Central memory CD8-positive, alpha-beta T cell (primary cell): ENCODE data around the gene CTDNEP1.
A peak's percentile ranks its signal among the peaks of the same experiment; 100 is the strongest.

Experiments used
- ATAC-seq: fragments of 150-1000 bp; cut with Tn5 transposase; replicated peaks from 2 replicates; pipeline ENCODE4 v1.10.0; 2022; ENCODE audit warnings: mild to moderate bottlenecking, moderate FRiP score, moderate number of reproducible peaks; ENCODE audit not compliant: poor library complexity, severe bottlenecking; ENCODE audit errors: extremely low read depth
- DNase-seq, 2 donors: peaks; one replicate each; pipeline ENCODE4 v3.0.0; 2021; ENCODE audit warnings: low spot score in 2 of 2
- H3K27ac Mint-ChIP-seq: one replicate; pipeline ENCODE4 v1.8.0; 2022; ENCODE audit warnings: low read depth, mild to moderate bottlenecking, moderate library complexity, mixed read lengths
- H3K27me3 Mint-ChIP-seq: one replicate; pipeline ENCODE4 v1.8.0; 2022; ENCODE audit warnings: mixed read lengths
- H3K36me3 Mint-ChIP-seq: one replicate; pipeline ENCODE4 v1.8.0; 2022; ENCODE audit warnings: mild to moderate bottlenecking, moderate library complexity, mixed read lengths; ENCODE audit not compliant: insufficient read depth
- H3K4me1 Mint-ChIP-seq: one replicate; pipeline ENCODE4 v1.8.0; 2022; ENCODE audit warnings: mixed read lengths
- H3K4me3 Mint-ChIP-seq: one replicate; pipeline ENCODE4 v1.8.0; 2022; ENCODE audit warnings: mild to moderate bottlenecking, moderate library complexity, mixed read lengths
- H3K9me3 Mint-ChIP-seq: one replicate; pipeline ENCODE4 v1.8.0; 2022; ENCODE audit warnings: mixed read lengths

Gene CTDNEP1

GRCh38 chr17:7285679-7286078 is 34.1 kb upstream of the CTDNEP1 start:
- peaks cover 2% of the 10 kb centered on the region for H3K36me3 Mint-ChIP-seq
- H3K4me1 Mint-ChIP-seq, result peaks cover 12% of the 10 kb centered on the region
- H3K27me3 Mint-ChIP-seq, result peaks cover 75% of the 10 kb centered on the region
- no peak overlapping the region for H3K4me3 Mint-ChIP-seq
- ATAC-seq (no peak), DNase-seq (no peak)
- H3K9me3 Mint-ChIP-seq, result no peaks in the 10 kb centered on the region
- no peak overlapping the region for H3K27ac Mint-ChIP-seq

DNA sequence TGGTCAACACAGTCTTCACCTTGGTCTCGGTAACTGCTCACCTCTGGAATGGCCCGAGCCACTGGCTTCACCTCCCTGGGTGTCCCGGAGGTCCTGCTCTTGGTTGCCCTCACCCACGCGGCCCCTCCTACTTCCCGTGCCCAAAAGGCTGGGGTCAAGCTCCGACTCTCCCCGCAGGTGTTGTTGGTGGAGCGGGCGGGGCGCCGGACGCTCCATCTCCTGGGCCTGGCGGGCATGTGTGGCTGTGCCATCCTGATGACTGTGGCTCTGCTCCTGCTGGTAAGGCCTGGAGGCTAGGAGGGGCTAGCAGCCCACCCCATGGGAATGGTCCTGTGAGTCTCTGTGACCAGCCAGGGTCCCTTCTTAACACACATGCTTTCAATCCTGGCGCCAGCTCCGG is 33.4 kb upstream of the CTDNEP1 start:
- Mint-ChIP-seq H3K36me3 (peaks cover 2% of the 10 kb centered on the region), H3K27ac (no peak overlapping the region), H3K27me3 (peaks cover 67% of the 10 kb centered on the region), H3K9me3 (no peaks in the 10 kb centered on the region), H3K4me3 (no peak overlapping the region), H3K4me1 (peaks cover 13% of the 10 kb centered on the region)
- ATAC-seq (no peak), DNase-seq (no peak)

DNA sequence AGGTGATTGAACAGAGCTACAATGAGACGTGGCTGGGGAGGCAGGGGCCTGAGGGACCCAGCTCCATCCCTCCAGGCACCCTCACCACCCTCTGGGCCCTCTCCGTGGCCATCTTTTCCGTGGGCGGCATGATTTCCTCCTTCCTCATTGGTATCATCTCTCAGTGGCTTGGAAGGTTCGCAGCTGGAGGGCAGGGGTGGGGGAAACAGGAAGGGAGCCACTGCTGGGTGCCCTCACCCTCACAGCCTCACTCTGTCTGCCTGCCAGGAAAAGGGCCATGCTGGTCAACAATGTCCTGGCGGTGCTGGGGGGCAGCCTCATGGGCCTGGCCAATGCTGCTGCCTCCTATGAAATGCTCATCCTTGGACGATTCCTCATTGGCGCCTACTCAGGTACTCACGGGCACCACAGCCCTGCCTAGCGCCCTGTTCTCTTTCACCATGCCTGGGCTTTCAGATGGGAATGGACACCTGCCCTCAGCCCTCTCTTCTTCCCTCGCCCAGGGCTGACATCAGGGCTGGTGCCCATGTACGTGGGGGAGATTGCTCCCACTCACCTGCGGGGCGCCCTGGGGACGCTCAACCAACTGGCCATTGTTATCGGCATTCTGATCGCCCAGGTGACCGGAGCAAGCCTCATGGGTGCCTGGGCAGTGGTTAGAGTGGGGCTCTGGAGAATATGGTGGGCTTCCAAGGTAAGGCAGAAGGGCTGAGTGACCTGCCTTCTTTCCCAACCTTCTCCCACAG is 32.1 kb upstream of the CTDNEP1 start:
- Mint-ChIP-seq H3K4me3 (no peak overlapping the region), H3K4me1 (peaks cover 13% of the 10 kb centered on the region), H3K9me3 (no peaks in the 10 kb centered on the region), H3K27me3 (peaks cover 61% of the 10 kb centered on the region), H3K36me3 (peaks cover 2% of the 10 kb centered on the region), H3K27ac (no peak overlapping the region)
- ATAC-seq (no peak), DNase-seq (no peak)

GRCh38 chr17:7282752-7283321 is 31.3 kb upstream of the CTDNEP1 start:
- DNase-seq, result no peak
- Mint-ChIP-seq H3K36me3 (peaks cover 2% of the 10 kb centered on the region), H3K4me3 (peak overlapping the region; percentile 77), H3K27ac (no peak overlapping the region), H3K27me3 (peaks cover 53% of the 10 kb centered on the region), H3K4me1 (peaks cover 13% of the 10 kb centered on the region), H3K9me3 (no peaks in the 10 kb centered on the region)
- ATAC-seq, result no peak

- Mint-ChIP-seq H3K36me3 (peaks cover 2% of the 10 kb centered on the region), H3K9me3 (no peaks in the 10 kb centered on the region), H3K27ac (peak overlapping the region; percentile 59), H3K4me3 (peak overlapping the region; percentile 77), H3K4me1 (peaks cover 13% of the 10 kb centered on the region), H3K27me3 (peaks cover 46% of the 10 kb centered on the region)
- DNase-seq, result no peak
- no peak for ATAC-seq
Measured at GRCh38 chr17:7281953-7282751, 30.6 kb upstream of the CTDNEP1 start.

GRCh38 chr17:7281074-7281952 is 29.8 kb upstream of the CTDNEP1 start, which contains the start of gene SLC2A4:
Gene SLC2A4, plus strand, starts transcription at chr17:7281718. Its CDS starts 217 bp downstream, at chr17:7281935.
- H3K4me1 Mint-ChIP-seq, result peaks cover 13% of the 10 kb centered on the region
- peak within 1 kb of the TSS; percentile 59 for H3K27ac Mint-ChIP-seq
- peaks cover 2% of the 10 kb centered on the region for H3K36me3 Mint-ChIP-seq
- peak in 1 of 2 donors; percentile 44 for DNase-seq
- ATAC-seq, result peak; percentile 39
- H3K4me3 Mint-ChIP-seq, result peak within 1 kb of the TSS; percentile 77
- peaks cover 38% of the 10 kb centered on the region for H3K27me3 Mint-ChIP-seq
- no peaks in the 10 kb centered on the region for H3K9me3 Mint-ChIP-seq

GRCh38 chr17:7280519-7281073 is 29.1 kb upstream of the CTDNEP1 start:
- Mint-ChIP-seq H3K27me3 (peaks cover 31% of the 10 kb centered on the region), H3K4me1 (peaks cover 13% of the 10 kb centered on the region), H3K36me3 (peaks cover 2% of the 10 kb centered on the region), H3K4me3 (peak overlapping the region; percentile 77), H3K27ac (no peak overlapping the region), H3K9me3 (no peaks in the 10 kb centered on the region)
- DNase-seq, result peak; percentile 38 to 80
- peak; percentile 91 for ATAC-seq

DNA sequence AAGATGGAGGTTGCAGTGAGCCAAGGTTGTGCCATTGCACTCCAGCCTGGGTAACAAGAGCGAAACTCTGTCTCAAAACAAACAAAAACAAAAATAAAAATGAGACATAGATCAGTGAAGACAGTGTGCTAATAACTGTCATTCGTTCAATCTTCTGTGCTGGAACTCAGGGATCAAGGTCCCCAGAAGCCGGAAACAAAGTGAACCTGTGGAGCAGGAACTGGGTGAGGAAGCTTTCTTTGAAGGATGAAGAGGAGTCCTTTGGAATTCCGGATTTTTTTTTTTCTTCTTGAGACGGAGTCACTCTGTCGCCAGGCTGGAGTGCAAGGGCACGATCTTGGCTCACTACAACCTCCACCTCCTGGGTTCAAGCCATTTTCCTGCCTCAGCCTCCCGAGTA is 27.9 kb upstream of the CTDNEP1 start:
- no peak overlapping the region for H3K27ac Mint-ChIP-seq
- H3K27me3 Mint-ChIP-seq, result peaks cover 24% of the 10 kb centered on the region
- peaks cover 13% of the 10 kb centered on the region for H3K4me1 Mint-ChIP-seq
- no peak for DNase-seq
- ATAC-seq, result no peak
- peaks cover 2% of the 10 kb centered on the region for H3K36me3 Mint-ChIP-seq
- no peaks in the 10 kb centered on the region for H3K9me3 Mint-ChIP-seq
- no peak overlapping the region for H3K4me3 Mint-ChIP-seq

DNA sequence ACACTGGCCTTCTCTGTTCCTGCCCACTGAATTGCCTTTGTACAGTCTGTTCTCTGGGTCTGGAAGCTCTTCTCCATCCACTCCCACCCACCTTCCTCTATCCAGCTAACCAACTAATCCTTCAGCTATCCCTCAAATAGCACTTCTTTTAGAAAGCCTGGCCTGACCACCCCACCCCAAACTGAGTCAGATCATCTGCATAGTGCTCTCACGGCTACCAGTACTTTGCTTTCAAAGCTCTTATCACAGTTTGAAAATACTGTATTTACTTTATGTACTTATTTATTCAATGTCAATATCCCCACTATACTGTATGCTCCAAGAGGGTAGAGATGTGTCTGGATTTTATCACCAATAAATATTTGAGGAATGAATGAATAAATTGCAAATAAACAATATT is 15.2 kb upstream of the CTDNEP1 start:
- Mint-ChIP-seq H3K4me3 (no peak overlapping the region), H3K27me3 (peaks cover 44% of the 10 kb centered on the region), H3K36me3 (peaks cover 3% of the 10 kb centered on the region), H3K27ac (no peak overlapping the region), H3K4me1 (peaks cover 18% of the 10 kb centered on the region), H3K9me3 (no peaks in the 10 kb centered on the region)
- DNase-seq, result no peak
- ATAC-seq, result no peak

DNA sequence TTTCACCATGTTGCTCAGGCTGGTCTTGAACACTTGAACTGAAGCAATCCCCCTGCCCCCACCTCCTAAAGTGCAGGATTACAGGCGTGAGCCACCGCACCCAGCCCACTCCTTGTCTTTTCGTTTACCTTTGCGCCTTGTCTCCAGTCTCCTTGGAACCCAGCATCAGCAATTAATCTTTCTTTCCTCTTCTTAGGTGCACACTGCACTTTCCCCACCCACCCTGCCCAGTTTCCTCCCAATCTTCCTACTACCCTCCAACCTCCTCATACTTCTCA is 12.2 kb upstream of the CTDNEP1 start:
- peaks cover 7% of the 10 kb centered on the region for H3K36me3 Mint-ChIP-seq
- H3K27me3 Mint-ChIP-seq, result peaks cover 34% of the 10 kb centered on the region
- H3K4me3 Mint-ChIP-seq, result peak overlapping the region; percentile 77
- H3K9me3 Mint-ChIP-seq, result no peaks in the 10 kb centered on the region
- DNase-seq, result no peak
- no peak overlapping the region for H3K27ac Mint-ChIP-seq
- ATAC-seq, result no peak
- peaks cover 18% of the 10 kb centered on the region for H3K4me1 Mint-ChIP-seq

GRCh38 chr17:7262935-7263800 is 11.6 kb upstream of the CTDNEP1 start:
- Mint-ChIP-seq H3K27ac (peak overlapping the region; percentile 86), H3K36me3 (peaks cover 7% of the 10 kb centered on the region), H3K4me3 (peak overlapping the region; percentile 77), H3K27me3 (peaks cover 34% of the 10 kb centered on the region), H3K4me1 (peaks cover 18% of the 10 kb centered on the region), H3K9me3 (no peaks in the 10 kb centered on the region)
- ATAC-seq, result peak; percentile 22
- no peak for DNase-seq
